LNCaP clone FGC (cell line): ENCODE data around the gene TTC7B.
A peak's percentile ranks its signal among the peaks of the same experiment; 100 is the strongest.

Experiments used
- DNase-seq: peaks from one replicate; pipeline ENCODE4 v3.0.0-alpha.2; 2011; ENCODE audit warnings: low read depth
- H3K4me3 ChIP-seq: 2 replicates; pipeline ENCODE4 v1.5.1; 2011; ENCODE audit warnings: mild to moderate bottlenecking, low read depth, low read length, control low read depth
- CTCF ChIP-seq: IDR thresholded peaks from 2 replicates; pipeline ENCODE4 v1.5.1; 2012; ENCODE audit warnings: mild to moderate bottlenecking; ENCODE audit not compliant: control insufficient read depth, insufficient read depth; ENCODE audit errors: extremely low read depth

Gene TTC7B

GRCh38 chr14:90739318-90740068 is 76.7 kb downstream of the TTC7B start:
- H3K4me3 ChIP-seq: no peak overlapping the region
- no peak for TF ChIP-seq CTCF
- peak; percentile 54 for DNase-seq

GRCh38 chr14:90733139-90733808 is 83.0 kb downstream of the TTC7B start:
- DNase-seq: peak; percentile 78
- H3K4me3 ChIP-seq: no peak overlapping the region
- TF ChIP-seq CTCF: no peak

GRCh38 chr14:90732718-90733117 is 83.5 kb downstream of the TTC7B start:
- H3K4me3 ChIP-seq: no peak overlapping the region
- DNase-seq: no peak
- no peak for TF ChIP-seq CTCF

GRCh38 chr14:90732139-90732538 is 84.1 kb downstream of the TTC7B start:
- TF ChIP-seq CTCF: no peak
- no peak for DNase-seq
- H3K4me3 ChIP-seq: no peak overlapping the region

- no peak for DNase-seq
- TF ChIP-seq CTCF: no peak
- H3K4me3 ChIP-seq: no peak overlapping the region
These were observed 84.7 kb downstream of the TTC7B start for GRCh38 chr14:90731487-90731886.

- no peak overlapping the region for H3K4me3 ChIP-seq
- no peak for DNase-seq
- TF ChIP-seq CTCF: no peak
These were observed 85.9 kb downstream of the TTC7B start for GRCh38 chr14:90730206-90730766.
